Measurements from ENCODE around the gene RPS14.

Gene RPS14

DNA sequence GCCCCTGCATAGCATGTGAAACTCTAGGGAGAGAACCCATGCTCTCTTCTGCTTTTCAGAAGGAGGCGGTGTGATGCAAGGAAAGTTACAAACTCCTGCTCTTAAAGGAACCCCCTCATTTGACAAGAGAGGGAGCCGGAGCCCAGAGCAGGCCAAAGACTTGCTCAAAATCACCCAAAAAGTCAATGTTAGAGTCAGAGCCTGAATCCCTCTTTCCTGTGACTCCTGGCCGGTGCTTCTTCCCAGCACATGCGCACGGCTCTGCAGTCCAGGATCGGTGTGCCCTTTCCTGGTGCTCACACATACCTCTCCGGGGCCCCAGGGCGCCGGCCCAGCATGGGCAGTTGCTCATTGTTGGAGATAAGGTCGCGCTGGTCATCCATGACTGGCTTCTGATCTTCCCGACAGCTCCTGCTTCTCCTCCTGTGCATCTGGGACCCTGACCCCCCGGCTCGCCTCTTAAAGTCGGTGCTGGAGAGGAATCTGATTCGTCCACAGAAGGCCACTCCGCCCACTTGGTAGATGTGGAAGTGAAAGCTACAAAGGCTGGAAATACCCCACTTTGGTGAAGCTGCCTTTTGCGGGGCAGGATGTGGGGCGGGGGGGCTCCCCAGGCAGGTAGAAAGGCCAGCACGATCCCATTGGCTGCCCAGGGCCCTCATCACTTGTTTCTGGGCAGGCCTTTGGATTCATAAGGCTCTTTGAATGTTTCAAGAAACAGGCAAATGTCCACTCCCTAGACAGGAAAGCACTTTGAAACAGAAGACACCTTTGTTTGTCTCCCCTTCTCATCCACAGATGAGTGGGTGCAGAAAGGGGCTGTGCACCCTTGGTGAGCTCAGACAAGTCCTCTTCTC is 37.0 kb downstream of the RPS14 start, which contains the start of gene CD74:
Gene CD74, minus strand, starts transcription at position 592 of the 857 bp plus-strand sequence. Its CDS starts 161 bp downstream, at position 431.
- DNase-seq, result peak; percentile 97 to 98

DNA sequence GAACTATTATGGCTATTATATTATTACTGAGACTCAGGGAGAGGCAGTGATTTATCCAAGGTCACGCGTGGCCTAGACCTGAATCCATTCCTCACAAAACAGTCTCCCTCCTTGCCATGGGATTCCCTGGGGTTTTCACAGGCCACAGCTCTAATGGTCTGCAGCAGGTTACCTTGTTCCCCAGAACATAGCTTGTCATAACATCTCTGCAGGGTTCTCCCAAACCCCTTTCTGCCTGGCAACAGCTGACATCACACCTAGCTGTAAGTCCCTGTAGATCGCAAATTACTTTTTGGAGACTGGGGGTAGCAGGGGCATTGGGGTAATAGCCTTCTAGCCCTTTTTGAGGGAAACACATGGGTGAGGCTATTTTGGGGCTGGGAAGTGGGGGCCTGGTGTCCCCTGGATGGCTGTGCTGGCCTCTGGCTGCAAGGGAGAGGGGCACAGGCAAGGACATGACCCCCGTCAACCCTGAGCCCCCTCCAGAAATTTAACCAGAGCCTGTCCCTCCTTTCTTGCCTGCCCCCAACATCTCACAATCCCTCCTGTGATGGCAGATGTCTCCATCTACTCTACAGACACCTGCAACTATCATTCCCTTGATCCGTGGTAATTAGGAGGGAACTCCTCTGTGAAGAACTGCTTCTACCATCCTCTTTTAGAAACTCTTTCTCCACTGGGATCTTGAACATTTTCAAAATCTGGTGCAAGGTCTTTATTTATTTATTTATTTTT is 38.1 kb downstream of the RPS14 start:
- DNase-seq, result peak; percentile 78 to 83

DNA sequence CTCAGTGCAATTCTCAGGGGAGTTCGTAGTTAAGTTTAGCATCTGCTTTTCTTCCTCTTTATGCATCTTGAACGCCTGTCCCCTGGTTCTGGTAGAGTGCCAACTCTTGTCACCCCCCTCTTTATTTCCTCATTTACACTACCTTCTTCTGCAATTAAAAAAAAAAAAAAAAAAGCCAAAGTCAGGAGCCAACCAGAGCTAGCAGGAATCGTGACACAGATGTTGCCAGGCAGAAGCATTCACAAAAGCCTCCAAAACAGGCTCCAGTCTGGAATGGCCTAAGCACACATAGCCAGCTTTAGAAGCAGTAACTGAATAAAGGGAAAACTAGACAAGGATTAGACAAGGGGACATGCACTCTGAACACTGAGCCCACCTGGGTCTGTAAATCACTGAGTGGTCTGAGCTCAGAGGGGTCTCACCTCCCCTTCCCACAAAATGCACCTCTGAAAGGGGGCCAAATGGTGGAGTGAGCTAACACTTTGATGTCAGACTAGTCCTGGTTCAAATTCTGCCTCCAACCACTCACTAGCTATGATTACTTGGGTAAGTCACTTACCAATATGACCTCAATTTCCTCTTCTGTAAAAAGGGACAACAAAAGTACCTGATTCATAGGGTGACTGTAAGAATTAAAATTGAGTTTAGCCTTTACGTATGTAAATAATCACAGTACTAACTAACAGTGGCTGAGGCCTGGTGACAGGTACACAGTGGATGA is 38.9 kb downstream of the RPS14 start:
- peak; percentile 73 to 78 for DNase-seq

DNA sequence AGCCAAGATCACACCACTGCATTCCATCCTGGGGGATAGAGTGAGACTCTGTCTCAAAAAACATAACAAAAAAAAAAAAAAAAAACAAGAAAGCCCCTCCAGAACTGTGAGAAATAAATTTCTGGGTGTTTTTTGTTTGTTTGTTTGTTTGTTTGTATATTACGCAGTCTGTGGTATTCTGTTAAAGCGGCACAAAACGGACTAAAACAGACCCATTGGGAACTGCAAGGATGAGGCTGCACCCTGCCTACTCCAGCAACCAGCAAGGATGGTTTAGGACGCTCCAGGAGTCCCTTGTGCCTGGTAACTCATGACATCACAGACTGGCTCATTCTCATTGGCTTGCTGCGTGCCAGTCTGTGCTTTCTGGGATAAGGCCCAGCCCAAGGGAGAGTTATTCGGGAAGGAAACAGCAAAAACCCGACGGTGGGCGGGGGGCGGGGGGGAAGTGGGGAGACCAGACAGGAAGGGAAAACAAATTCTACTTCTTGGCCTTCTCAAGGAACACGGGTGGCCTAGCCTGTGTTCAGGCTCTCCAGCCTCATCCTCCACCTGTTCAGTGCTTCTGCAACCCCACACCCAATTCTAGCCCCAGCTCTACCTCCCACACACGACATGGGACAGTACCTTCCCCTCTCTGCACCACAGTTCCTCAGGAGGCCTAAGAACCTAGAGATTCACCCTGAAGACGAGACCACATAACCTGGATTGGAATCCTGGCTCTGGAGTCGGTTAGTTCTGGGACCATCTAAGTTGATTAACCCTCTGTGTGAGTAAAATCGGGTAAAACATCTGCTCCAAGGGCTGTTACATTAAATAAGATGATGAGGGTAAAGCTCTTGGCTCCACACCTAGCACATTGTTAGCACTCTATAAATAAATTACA is 39.7 kb downstream of the RPS14 start:
- peak; percentile 72 to 75 for DNase-seq

DNA sequence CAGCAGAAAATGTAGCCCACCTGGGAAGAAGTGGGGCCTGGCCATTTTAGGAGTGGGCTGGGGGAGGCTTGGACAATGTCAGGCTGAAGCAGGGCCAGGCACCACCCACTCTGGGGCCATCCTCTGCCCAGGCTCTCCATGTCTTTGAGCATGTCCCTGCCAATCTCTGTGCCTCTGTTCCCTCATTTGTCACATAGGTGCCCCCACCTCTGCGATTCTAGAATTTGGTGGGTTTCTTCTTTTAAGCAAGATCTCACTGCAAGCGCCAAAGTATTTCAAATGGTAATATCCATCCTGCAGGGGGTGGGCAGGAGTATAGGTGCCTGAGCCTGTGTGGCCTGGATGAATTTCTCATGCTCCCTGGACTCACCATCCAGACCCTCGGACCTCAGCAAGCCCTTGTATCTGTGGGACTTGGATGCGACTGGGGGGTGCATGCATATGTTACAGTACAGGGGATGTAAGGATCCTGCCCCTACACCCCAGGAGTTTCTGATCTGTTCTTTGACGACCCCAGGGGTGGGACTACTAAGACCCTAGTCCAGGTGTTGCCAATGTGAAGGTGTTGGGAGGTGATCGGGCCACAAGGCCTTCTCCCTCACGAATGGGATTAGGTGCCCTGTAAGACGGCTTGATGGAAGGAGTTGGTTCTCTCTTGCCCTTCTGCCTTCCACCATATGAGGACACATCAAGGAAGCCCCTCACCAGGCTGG is 41.2 kb downstream of the RPS14 start:
- DNase-seq, result no peak

DNA sequence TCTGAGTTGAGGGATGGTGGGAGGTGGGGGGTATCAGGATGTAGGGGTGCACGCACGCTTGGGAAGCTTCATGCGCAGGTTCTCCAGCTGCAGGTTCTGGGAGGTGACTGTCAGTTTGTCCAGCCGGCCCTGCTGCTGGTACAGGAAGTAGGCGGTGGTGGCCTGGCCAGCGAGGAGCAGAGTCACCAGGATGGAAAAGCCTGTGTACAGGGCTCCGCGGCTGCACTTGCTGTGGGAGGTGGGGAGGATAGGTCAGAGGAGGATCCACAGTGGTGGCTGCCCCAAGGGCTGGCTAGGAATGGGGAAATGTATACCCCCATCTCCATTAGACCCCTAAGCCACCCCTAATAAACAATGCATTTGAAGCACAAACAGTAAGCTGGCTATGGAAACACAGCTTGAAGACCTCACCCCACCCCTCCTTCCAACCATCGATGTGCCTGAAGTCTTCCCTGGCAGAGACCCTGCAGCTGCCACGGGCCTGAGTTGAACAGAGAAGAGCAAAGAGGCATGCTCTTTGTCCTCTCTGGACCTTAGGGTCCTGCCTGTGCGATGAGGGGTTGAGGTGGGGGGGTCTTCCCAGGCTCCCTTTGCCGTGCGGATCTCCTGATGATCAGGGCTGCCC is 42.3 kb downstream of the RPS14 start:
- DNase-seq, result peak in 1 of 2 donors; percentile 49

DNA sequence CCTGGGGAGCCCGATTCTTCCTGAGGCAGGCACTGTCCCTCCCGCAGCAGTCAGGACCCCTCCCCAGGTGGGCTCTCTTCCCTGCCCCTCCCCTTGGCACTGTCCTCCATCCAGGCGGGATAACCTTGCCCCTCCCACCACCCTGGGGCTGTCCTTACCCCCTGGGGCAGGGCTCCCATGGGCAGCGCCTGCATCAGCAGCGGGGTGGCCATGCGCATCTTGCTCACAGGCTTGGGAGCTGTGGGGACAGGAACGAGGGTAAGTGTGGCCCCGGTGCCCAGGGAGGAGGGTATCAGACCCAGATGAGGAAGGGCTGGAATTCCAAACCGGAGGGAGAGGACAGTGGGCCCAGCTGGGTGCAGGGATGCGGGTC is 42.8 kb downstream of the RPS14 start:
- DNase-seq, result no peak

DNA sequence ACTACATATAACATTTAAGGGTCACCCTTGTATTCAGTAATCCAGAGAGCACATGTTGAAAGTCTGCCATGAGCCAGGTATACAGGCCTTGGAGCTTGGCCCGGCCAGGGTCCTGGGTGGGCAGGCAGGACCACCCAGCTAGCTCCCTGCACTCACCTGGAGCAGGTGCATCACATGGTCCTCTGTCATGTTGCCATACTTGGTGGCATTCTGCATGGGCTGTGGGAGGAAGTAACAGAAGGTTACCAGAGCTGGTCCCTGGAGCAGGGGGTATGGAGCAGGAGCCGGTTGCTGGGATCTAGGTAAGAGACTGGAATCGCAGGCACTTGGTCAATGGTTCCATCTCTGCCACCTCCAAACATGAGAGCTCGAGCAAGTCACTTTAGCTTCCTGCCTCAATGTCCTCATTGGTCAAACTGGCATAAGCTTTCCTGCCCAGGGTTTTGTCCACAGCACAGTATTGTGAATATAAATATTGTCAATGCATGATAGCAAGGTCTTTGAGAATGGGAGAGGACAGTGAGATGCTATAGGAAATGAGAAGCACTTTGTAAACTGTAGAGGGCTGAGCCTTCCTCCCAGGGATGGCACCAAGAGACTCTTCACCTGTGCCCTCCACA is 43.3 kb downstream of the RPS14 start:
- DNase-seq, result no peak

DNA sequence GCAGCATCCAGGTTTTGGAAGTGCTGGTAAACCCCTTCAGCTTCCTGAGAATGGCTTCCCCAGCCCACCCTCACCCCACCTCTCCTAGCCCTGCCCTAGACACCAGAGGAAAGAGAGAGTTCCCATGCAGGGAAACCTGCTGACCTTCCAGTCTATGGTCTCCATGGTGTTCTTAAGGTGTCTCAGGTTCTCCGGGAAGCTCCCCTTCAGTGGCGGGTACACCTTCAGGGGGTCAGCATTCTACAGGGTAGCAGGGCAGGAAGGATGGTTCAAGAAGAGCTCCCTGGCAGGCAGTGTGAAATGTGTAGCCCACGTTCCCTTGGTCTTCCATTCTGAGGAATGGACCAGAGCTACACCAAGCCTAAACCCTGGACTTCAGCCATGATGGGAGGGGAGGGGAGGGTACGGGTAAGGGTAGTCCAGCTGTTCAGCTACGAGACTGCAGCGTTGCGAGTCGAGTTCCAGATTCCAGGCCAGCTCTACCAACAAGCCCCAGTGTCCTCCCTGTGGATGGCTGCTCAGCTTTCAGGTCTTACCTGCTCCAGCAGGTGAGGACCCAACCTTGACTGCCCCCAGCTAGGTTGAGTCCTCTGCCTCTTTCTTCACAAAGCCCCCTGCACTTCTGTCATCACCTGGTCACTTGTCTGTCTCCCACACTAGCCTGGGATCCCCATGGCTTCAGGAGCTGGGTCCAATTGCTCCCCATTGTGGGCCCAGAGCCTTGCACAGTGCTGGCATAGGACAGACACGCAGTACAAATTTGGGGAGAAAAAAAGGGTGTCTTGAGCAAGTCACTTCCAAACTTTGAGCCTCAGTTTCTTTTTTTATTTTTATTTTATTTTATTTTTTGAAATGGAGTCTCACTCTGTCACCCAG is 44.4 kb downstream of the RPS14 start:
- DNase-seq, result no peak

DNA sequence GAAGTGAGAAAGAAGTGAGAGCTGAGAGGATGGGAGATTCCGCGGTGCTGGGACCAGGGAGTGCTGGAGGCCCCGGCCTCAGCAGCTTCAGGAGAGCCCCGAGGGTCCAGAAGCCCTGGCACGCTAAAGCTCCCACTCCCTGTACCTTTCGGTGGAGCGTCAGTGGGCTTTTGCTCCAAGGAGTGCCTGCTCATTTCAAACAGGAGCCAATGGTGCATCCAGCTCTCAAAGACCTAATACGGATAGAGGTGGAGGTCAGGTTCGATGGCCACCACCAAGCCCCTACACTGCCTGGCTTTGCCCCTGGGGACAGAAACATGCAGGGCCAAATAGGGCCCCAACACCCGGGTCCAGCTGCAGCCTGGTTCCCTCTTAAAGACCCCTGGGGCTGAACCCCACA is 45.0 kb downstream of the RPS14 start:
- DNase-seq, result no peak

DNA sequence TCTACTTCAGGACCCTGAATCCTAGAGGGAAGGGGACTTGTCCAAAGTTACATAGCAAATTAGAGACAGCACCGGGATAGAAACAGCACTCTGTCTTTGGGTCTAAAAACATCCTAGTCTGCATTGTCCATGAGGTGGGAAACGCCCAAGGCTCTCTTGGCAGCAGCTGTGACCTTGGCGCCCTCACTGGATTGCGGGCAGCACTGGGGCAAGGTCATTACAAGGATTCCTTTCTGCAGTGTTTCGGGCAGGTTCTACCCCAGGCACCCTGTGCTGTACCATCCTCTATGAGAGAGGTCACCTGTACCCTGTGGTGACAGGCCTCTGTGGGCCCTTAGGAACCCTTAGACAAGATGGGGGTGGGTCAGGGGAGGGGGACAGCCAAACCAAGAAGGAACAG is 45.4 kb downstream of the RPS14 start:
- DNase-seq, result no peak

DNA sequence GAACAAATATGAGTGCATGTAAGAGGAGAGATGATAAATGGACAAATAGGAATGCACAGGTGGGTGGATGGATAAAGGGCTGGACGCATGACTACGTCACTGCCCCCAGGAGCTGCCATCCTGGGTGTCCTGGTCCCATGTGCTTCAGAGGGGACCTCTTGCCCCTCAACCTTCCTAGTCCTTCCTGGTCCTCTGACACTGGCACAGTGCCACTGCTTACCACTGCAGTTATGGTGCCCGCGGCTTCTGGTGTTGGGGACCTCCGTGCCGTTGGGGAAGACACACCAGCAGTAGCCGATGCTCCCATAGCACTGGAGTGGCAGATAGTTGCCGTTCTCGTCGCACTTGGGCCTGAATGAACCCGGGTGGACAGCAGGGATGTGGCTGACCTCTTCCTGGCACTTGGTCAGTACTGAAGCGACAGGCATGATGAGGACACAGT is 46.6 kb downstream of the RPS14 start:
- no peak for DNase-seq

DNA sequence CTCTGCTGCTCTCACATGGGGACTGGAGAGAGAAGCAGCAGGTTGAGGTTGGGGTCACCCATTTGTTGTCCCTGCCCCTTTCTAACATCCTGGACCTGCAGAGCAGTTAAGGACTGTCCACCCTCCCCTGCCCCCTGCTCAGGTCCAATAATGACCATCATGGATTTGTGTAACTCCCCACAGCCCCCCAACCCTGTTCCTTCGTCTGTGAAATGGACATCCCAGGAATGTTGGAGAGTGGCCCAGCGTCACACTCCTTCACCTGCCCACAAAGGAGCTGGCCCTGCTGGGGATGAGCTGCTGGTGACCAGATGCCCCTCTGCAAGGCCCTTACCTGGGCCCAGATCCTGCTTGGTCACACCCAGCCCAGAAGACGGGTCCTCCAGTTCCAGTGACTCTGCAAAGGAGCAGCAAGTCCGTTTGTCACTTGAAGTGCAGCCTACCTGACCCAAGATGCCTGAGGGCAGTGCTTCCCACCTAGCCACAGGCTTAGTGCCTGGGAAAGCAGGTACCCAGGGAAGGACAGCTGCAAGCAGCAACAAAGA is 47.2 kb downstream of the RPS14 start:
- DNase-seq, result no peak

DNA sequence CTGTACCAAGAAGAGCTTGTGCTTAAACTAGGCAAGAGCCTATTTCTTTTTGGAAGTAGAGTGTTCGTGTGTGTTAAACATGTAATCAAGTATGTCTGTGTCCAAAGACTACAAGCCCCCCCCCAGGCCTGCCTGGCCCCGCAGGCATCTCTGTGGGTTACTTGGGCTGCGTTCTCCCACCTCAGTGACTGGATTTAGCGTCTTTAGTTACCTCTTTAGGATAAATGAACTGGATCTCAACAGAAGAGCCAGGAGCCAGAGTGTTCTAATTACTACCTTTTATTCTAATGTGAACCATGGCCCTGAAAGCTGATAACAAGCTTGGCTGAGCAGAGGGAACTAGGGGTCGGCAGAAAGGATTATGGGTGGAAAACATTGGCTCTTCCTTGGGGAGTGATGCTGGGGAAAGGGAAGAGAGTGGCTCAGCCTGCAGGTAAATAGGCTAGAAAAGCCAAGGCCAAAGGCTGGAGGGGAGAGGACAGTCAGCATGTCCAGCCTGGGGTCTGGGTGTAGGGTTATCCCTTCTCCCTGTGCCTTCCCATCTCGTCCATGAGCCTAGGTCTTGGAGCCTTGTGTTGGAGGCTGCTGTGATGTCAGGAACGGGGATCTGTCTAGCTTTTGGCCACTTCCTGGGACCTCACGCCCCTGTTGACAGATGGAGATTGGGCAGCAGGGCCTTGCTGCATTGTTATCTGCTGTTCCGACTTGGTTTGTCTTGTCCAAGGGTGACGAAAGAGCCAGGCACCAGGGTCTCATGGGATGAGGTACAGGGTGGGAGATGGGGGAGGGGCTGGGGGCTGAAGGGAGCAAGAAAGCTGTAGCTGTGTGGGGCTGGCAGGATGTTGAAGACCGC is 47.9 kb downstream of the RPS14 start:
- DNase-seq, result peak in 1 of 2 donors; percentile 48

DNA sequence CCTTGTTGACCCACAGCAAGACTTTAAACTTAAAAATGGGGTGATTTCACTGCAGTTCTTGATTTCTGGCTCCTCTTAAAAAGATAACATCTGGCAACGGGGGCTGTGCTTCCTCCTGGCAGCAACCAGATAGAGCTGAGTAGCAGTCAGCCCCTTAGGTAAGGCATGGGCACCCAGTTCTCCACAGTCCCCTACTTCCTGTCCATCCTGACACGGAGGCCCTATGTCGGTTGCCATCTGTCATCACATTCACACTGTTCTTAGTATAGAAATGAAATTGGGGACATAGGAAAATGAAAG is 48.5 kb downstream of the RPS14 start:
- peak in 1 of 2 donors; percentile 51 for DNase-seq

DNA sequence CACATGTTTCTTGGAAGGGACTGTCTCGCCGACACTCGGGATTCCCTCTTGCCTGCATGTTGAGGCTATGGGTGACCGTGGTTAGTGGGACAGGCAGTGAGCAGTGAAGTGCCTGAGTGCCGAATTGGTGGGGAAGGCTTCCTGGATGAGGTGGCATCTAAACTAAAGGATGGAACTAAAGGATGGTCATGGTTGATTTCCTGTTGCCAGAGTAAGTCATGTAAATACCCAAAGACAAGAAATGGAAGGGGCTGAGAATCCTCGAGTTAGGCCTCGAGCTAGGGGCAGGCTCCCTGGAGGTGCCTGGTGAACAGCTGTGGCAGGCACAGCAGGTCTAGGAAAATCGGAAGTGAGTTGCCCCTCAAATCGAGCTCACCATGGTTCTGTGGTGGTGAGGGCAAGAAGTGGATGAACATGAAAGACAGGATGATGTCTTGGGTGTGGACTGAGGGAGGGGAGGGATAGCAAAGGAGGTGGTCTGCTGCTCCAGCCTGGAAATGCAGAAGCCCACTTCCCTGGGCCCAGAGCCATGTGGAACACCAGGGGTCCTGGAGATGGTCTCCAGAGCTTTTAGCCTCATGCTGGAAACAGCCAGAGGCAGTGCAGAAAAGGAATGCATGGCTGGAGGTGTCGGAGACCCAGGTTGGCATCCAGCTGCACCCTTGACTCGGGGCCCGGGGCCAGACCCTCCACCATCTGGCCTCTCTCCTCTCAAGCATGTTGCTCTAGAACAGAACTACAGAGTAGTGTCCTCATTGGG is 49.0 kb downstream of the RPS14 start:
- peak in 1 of 2 donors; percentile 56 for DNase-seq

DNA sequence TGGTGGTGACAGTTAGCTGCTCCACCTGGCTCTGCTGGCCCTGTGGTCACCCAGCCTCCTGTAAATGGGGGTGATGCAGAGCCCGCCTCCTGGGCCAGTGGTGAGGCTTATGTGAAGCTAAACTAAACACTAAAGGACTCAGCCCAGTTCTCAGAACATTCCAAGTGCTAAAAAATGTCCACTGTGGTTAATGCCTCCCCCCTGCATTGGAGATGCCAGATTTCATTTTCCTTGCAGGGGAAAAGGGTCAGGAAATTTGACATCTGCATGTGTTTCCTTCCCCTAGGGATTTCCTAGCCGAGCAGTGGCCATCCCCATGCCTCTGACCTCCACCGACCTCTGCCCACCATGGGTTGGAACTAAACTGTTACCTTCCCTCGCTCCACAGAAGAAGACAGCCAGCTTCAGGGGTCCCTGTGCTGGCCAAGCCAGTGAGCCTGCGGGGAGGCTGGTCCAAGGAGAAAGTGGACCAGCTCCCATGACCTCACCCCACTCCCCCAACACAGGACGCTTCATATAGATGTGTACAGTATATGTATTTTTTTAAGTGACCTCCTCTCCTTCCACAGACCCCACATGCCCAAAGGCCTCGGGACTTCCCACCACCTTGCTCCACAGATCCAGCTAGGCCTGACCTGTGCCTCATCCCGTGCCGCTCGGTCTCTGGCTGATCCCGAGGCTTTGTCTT is 49.9 kb downstream of the RPS14 start:
- peak; percentile 50 to 75 for DNase-seq

Measured in CD4-positive, alpha-beta T cell treated with Interleukin-1 beta for 1 hour (primary cell).